Mononuclear cell (primary cell): Measurements from ENCODE around the gene HIGD1C. TPM values are rescaled to one million over a fixed set of nuclear protein-coding genes. Genes with fewer than 3 reads are reported as not detected.
"Not testable (repeated sequence)": the region's sequence is repeated elsewhere in the genome, so short reads cannot be mapped to it uniquely, and the experiment has no call there.

ENCODE experiments used
- H3K27me3 ChIP-seq: 2 replicates; pipeline ENCODE4 v1.6.0; 2011; ENCODE audit warnings: low read length, control low read depth; ENCODE audit not compliant: insufficient read depth
- H3K4me1 ChIP-seq: 2 replicates; pipeline ENCODE4 v1.5.1; 2011; ENCODE audit warnings: mild to moderate bottlenecking, low read length, control low read depth; ENCODE audit not compliant: insufficient read depth
- H3K4me3 ChIP-seq: 2 replicates; pipeline ENCODE4 v1.5.1; 2011; ENCODE audit warnings: mild to moderate bottlenecking, low read length, moderate library complexity
- H3K9me3 ChIP-seq: 2 replicates; pipeline ENCODE4 v1.5.1; 2011; ENCODE audit warnings: low read depth, mild to moderate bottlenecking, control low read depth, low read length
- total RNA-seq: library from RNA; depleted of rRNA; stranded (reverse); fragments of >200 nt; gene quantifications from one replicate; pipeline ENCODE4 v1.2.3, GENCODE V29; 2012

HIGD1C gene
- total RNA-seq, 1 donor, result not detected

GRCh38 chr12:50927356-50927755 is 25.0 kb upstream of the HIGD1C start:
- Histone ChIP-seq H3K4me3 (peak overlapping the region; percentile 50), H3K4me1 (peaks cover 45% of the 10 kb centered on the region), H3K27me3 (no peaks in the 10 kb centered on the region), H3K9me3 (no peaks in the 10 kb centered on the region)

GRCh38 chr12:50927766-50928224 is 24.5 kb upstream of the HIGD1C start:
- Histone ChIP-seq H3K4me1 (peaks cover 45% of the 10 kb centered on the region), H3K27me3 (no peaks in the 10 kb centered on the region), H3K4me3 (peak overlapping the region; percentile 50), H3K9me3 (no peaks in the 10 kb centered on the region)

GRCh38 chr12:50928392-50928791 is 24.0 kb upstream of the HIGD1C start:
- H3K4me1 ChIP-seq, result peaks cover 46% of the 10 kb centered on the region
- H3K27me3 ChIP-seq, result no peaks in the 10 kb centered on the region
- peak overlapping the region; percentile 50 for H3K4me3 ChIP-seq
- H3K9me3 ChIP-seq, result no peaks in the 10 kb centered on the region

- Histone ChIP-seq H3K9me3 (no peaks in the 10 kb centered on the region), H3K27me3 (no peaks in the 10 kb centered on the region), H3K4me1 (peaks cover 49% of the 10 kb centered on the region), H3K4me3 (no peak overlapping the region)
Observed at GRCh38 chr12:50929831-50930230, 22.5 kb upstream of the HIGD1C start.

- not testable (repeated sequence) for H3K9me3 ChIP-seq
- peaks cover 55% of the 10 kb centered on the region for H3K4me1 ChIP-seq
Observed at GRCh38 chr12:50930477-50930876, 21.9 kb upstream of the HIGD1C start.

GRCh38 chr12:50932787-50933280 is 19.5 kb upstream of the HIGD1C start:
- Histone ChIP-seq H3K4me1 (peaks cover 60% of the 10 kb centered on the region), H3K4me3 (no peak overlapping the region), H3K27me3 (no peaks in the 10 kb centered on the region), H3K9me3 (no peaks in the 10 kb centered on the region)

More at GRCh38 chr12:50930477-50930876, 21.9 kb upstream of the HIGD1C start:
- not testable (repeated sequence) for H3K4me3 ChIP-seq, H3K27me3 ChIP-seq

- Histone ChIP-seq H3K4me3 (no peak overlapping the region), H3K9me3 (no peaks in the 10 kb centered on the region), H3K4me1 (peaks cover 52% of the 10 kb centered on the region), H3K27me3 (no peaks in the 10 kb centered on the region)
Observed at GRCh38 chr12:50933459-50934124, 18.8 kb upstream of the HIGD1C start.

- Histone ChIP-seq H3K4me3 (no peak overlapping the region), H3K9me3 (no peaks in the 10 kb centered on the region)
Observed at GRCh38 chr12:50934371-50934851, 17.9 kb upstream of the HIGD1C start.

GRCh38 chr12:50934981-50935807 is 17.1 kb upstream of the HIGD1C start:
- Histone ChIP-seq H3K4me3 (no peak overlapping the region), H3K4me1 (peaks cover 45% of the 10 kb centered on the region), H3K27me3 (no peaks in the 10 kb centered on the region), H3K9me3 (no peaks in the 10 kb centered on the region)

More at GRCh38 chr12:50934371-50934851, 17.9 kb upstream of the HIGD1C start:
- Histone ChIP-seq H3K4me1 (peaks cover 45% of the 10 kb centered on the region), H3K27me3 (no peaks in the 10 kb centered on the region)

GRCh38 chr12:50936821-50937530 is 15.4 kb upstream of the HIGD1C start:
- no peak overlapping the region for H3K4me3 ChIP-seq
- H3K4me1 ChIP-seq, result peaks cover 42% of the 10 kb centered on the region
- no peaks in the 10 kb centered on the region for H3K9me3 ChIP-seq
- no peaks in the 10 kb centered on the region for H3K27me3 ChIP-seq

GRCh38 chr12:50937653-50938052 is 14.7 kb upstream of the HIGD1C start:
- H3K9me3 ChIP-seq, result no peaks in the 10 kb centered on the region
- H3K27me3 ChIP-seq, result no peaks in the 10 kb centered on the region
- no peak overlapping the region for H3K4me3 ChIP-seq
- peaks cover 39% of the 10 kb centered on the region for H3K4me1 ChIP-seq

GRCh38 chr12:50947933-50948626 is 4.3 kb upstream of the HIGD1C start:
- Histone ChIP-seq H3K4me1 (peaks cover 5% of the 10 kb centered on the region), H3K4me3 (no peak overlapping the region), H3K27me3 (no peaks in the 10 kb centered on the region), H3K9me3 (no peaks in the 10 kb centered on the region)

GRCh38 chr12:50948798-50949197 is 3.5 kb upstream of the HIGD1C start:
- H3K27me3 ChIP-seq, result no peaks in the 10 kb centered on the region
- no peak overlapping the region for H3K4me3 ChIP-seq
- H3K4me1 ChIP-seq, result peaks cover 5% of the 10 kb centered on the region
- no peaks in the 10 kb centered on the region for H3K9me3 ChIP-seq

- peaks cover 5% of the 10 kb centered on the region for H3K4me1 ChIP-seq
- H3K4me3 ChIP-seq, result no peak overlapping the region
- no peaks in the 10 kb centered on the region for H3K27me3 ChIP-seq
- no peaks in the 10 kb centered on the region for H3K9me3 ChIP-seq
Observed at GRCh38 chr12:50949801-50950302, 2.5 kb upstream of the HIGD1C start.
